ENCODE measurements around the gene SKAP1. TPM values are rescaled to one million over a fixed set of nuclear protein-coding genes. Genes with fewer than 3 reads are reported as not detected.

The SKAP1 gene
- total and polyA plus RNA-seq, 4 donors: 1.4 to 4.9 (median 2.5) TPM

DNA sequence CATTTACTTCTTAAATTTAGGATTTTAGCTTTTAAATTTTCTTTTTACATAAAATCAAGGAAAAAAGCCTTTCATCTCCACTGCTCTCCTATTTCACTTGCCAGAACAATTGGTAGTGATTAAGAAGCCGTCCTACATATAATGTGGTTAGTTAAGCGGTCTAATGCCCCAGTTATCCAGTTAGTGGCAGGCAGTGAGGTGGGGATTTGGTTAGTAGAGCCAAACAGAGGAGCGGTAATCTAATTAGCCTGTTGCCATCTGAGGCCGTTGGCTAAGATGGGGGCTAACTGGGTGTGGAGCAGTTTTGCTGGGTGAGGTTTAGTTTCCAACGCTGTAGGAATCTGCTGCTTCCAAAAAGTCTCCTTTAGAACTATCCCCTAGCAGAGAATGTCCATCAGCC, 300.0 kb downstream of the SKAP1 start:
- Histone ChIP-seq H3K27me3 (ENCODE audit: control insufficient read depth in 3 of 3, insufficient read depth in 3 of 3, low read length in 2 of 3) (no peaks in the 10 kb centered on the region), H3K9ac (ENCODE audit: insufficient read depth in 1 of 2, low read length in 2 of 2) (no peak overlapping the region), H3K36me3 (ENCODE audit: control insufficient read depth in 4 of 4, insufficient read depth in 4 of 4, low read length in 4 of 4) (peaks cover 0 to 9% (median 0%) of the 10 kb centered on the region in 4 donors), H3K4me1 (ENCODE audit: control insufficient read depth in 5 of 5, insufficient read depth in 5 of 5, low read length in 5 of 5) (no peaks in the 10 kb centered on the region), H3K27ac (ENCODE audit: low read depth in 1 of 2, low read length in 1 of 2) (no peak overlapping the region), H3K9me3 (ENCODE audit: control insufficient read depth in 4 of 4, insufficient read depth in 3 of 4, low read length in 3 of 4) (no peaks in the 10 kb centered on the region), H3K4me3 (no peak overlapping the region)
- DNase-seq (no peak), ATAC-seq (ENCODE audit: insufficient read depth, low FRiP score) (no peak)
- WGBS, 2 donors: 68 to 81% methylated on average over 5 of the region's 5 CpGs
- TF ChIP-seq, protein P1, sequence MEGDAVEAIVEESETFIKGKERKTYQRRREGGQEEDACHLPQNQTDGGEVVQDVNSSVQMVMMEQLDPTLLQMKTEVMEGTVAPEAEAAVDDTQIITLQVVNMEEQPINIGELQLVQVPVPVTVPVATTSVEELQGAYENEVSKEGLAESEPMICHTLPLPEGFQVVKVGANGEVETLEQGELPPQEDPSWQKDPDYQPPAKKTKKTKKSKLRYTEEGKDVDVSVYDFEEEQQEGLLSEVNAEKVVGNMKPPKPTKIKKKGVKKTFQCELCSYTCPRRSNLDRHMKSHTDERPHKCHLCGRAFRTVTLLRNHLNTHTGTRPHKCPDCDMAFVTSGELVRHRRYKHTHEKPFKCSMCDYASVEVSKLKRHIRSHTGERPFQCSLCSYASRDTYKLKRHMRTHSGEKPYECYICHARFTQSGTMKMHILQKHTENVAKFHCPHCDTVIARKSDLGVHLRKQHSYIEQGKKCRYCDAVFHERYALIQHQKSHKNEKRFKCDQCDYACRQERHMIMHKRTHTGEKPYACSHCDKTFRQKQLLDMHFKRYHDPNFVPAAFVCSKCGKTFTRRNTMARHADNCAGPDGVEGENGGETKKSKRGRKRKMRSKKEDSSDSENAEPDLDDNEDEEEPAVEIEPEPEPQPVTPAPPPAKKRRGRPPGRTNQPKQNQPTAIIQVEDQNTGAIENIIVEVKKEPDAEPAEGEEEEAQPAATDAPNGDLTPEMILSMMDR (IDR thresholded peaks at IDR 0.05; ENCODE audit: control extremely low read depth, extremely low read depth): no peak

DNA sequence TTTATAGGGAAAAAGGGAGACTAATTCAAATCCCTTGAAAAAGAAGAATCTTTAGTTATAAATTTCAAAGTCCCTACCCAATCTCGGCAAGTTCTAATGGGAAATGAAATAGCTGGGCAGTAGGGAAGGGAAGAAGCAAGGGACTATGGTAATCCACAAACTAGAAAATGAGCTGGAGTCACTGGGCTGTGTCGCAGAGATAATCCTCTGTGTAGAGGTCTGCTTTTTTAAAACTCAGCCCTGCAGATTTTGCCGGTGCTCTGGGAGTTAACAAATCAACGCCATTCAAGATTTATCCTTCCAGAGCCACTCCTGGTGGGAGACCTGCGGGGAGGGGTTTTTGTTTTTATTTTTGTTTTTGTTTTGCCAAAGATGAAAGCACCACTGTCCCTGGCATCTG, 301.6 kb downstream of the SKAP1 start:
- H3K9me3 ChIP-seq (ENCODE audit: control insufficient read depth in 4 of 4, insufficient read depth in 3 of 4, low read length in 3 of 4): no peaks in the 10 kb centered on the region
- 48 to 63% methylated on average over 5 of the region's 5 CpGs for WGBS, 2 donors
- no peaks in the 10 kb centered on the region for H3K4me1 ChIP-seq (ENCODE audit: control insufficient read depth in 5 of 5, insufficient read depth in 5 of 5, low read length in 5 of 5)
- peaks cover 0 to 12% (median under 1%) of the 10 kb centered on the region in 4 donors for H3K36me3 ChIP-seq (ENCODE audit: control insufficient read depth in 4 of 4, insufficient read depth in 4 of 4, low read length in 4 of 4)
- no peak overlapping the region for H3K27ac ChIP-seq (ENCODE audit: low read depth in 1 of 2, low read length in 1 of 2)
- ATAC-seq (ENCODE audit: insufficient read depth, low FRiP score) (no peak), DNase-seq (no peak)
- H3K27me3 ChIP-seq (ENCODE audit: control insufficient read depth in 3 of 3, insufficient read depth in 3 of 3, low read length in 2 of 3): no peaks in the 10 kb centered on the region
- no peak overlapping the region for H3K4me3 ChIP-seq
- TF ChIP-seq, protein P1 (IDR thresholded peaks at IDR 0.05; ENCODE audit: control extremely low read depth, extremely low read depth): no peak
- no peak overlapping the region for H3K9ac ChIP-seq (ENCODE audit: insufficient read depth in 1 of 2, low read length in 2 of 2)

DNA sequence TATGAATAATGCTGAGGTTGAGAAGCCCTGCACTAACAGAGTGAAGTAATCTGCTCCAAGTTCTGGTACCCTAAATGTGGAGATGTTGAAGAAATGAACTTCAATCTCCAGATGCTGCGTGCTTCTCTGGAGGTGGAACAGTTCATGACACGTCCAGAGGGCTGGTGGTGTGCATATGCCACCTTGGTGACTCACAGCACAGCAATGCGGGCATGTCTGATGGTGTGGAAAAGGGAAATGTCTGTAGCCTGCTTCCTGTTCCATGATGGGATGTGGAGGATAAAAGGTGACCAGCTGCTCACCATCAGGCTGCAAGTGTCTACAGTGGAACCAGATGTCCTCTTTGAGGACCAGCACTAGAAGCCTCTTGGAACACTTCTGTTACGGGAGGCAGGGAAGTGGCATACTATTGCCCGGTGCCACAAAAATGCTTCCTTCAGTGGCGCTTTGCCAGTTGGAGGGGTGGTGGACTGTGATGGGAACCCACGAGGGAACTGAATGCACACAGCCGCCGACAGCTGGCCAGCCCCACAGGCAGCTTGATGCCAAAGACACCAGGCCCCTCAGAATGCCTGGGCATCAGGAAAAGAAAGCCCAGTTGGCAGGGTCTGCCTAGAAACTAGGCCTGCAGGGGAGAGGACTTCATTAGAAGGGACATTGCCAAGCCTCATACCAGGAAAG, 302.5 kb downstream of the SKAP1 start:
- ATAC-seq (ENCODE audit: insufficient read depth, low FRiP score): no peak

More for the DNA sequence above, 302.5 kb downstream of the SKAP1 start:
- Histone ChIP-seq H3K4me3 (no peak overlapping the region), H3K4me1 (ENCODE audit: control insufficient read depth in 5 of 5, insufficient read depth in 5 of 5, low read length in 5 of 5) (no peaks in the 10 kb centered on the region), H3K9ac (ENCODE audit: insufficient read depth in 1 of 2, low read length in 2 of 2) (no peak overlapping the region), H3K27ac (ENCODE audit: low read depth in 1 of 2, low read length in 1 of 2) (no peak overlapping the region), H3K36me3 (ENCODE audit: control insufficient read depth in 4 of 4, insufficient read depth in 4 of 4, low read length in 4 of 4) (peaks cover under 1 to 21% (median 7%) of the 10 kb centered on the region in 4 donors), H3K27me3 (ENCODE audit: control insufficient read depth in 3 of 3, insufficient read depth in 3 of 3, low read length in 2 of 3) (no peaks in the 10 kb centered on the region), H3K9me3 (ENCODE audit: control insufficient read depth in 4 of 4, insufficient read depth in 3 of 4, low read length in 3 of 4) (no peaks in the 10 kb centered on the region)
- 70 to 78% methylated on average over 9 of the region's 9 CpGs for WGBS, 2 donors
- TF ChIP-seq, protein P1 (IDR thresholded peaks at IDR 0.05; ENCODE audit: control extremely low read depth, extremely low read depth): no peak
- DNase-seq: no peak
